Measurements from ENCODE around the gene USP3. TPM values are rescaled to one million over a fixed set of nuclear protein-coding genes. Genes with fewer than 3 reads are reported as not detected.

Gene USP3
- total and polyA plus RNA-seq, 2 of the 13 experiments (the other 11 are each of a cell fraction or from before 2014, with no cell fraction given), result 14.3 to 61.2 TPM

DNA sequence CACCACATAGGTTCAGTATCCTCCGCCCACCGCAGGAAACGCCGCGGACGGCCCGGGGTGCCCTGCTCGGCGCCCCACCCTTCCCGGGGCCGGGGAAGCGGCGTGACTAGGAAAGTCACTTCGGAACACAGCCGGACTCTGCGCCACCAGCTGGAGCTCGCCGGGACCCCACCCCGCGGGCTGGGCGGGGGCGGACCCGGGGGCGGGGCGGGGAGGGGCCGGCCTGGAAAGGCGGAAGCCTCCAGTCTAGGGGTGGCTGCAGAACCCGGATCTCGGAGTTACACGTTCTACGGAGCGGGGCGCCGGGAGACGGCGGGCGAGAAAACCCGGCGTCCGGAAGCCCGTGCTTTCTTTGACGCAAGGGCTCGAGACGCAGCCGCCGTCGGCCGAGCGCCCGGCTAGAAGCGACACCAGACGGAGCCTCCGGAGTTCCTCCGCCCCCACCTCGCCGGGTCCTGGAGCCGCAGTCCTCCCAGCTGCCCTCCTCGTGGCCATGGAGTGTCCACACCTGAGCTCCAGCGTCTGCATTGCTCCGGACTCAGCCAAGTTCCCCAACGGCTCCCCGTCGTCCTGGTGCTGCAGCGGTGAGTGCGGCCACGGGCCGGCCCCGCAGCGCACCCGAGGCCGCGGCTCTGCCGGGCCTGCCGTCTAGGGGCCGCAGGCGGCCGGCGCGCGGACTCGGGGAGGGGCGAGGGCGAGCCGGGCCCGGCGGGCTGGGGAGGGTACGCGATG, at the start of gene USP3 (continued):
- TF ChIP-seq DNMT1 (CRISPR knock-in tag; IDR thresholded peaks at IDR 0.05) (no peak; the same call in 1 of the 2 replicates), ZC3H4 (CRISPR knock-in tag; IDR thresholded peaks at IDR 0.05; ENCODE audit: borderline replicate concordance) (no peak), RXRA (CRISPR knock-in tag; IDR thresholded peaks at IDR 0.05) (peak; percentile 71), GLMP (CRISPR knock-in tag; IDR thresholded peaks at IDR 0.05; ENCODE audit: borderline replicate concordance) (no peak), ZNF710 (CRISPR knock-in tag; IDR thresholded peaks at IDR 0.05; ENCODE audit: borderline replicate concordance) (peak; percentile 47; the same call in 1 of the 2 replicates), NR1H2 (CRISPR knock-in tag; IDR thresholded peaks at IDR 0.05; ENCODE audit: borderline replicate concordance, low read depth) (no peak), ISX (CRISPR knock-in tag; conservative IDR thresholded peaks at IDR 0.05) (no peak), ZZZ3 (CRISPR knock-in tag; IDR thresholded peaks at IDR 0.05; ENCODE audit: borderline replicate concordance) (no peak), FOXJ3 (CRISPR knock-in tag; IDR thresholded peaks at IDR 0.05; ENCODE audit: borderline replicate concordance) (no peak), NCOA2 (CRISPR knock-in tag; IDR thresholded peaks at IDR 0.05) (peak; percentile 57), HDAC6 (IDR thresholded peaks at IDR 0.05; ENCODE audit: low read depth, low read length) (no peak), ZNF83 (CRISPR knock-in tag; IDR thresholded peaks at IDR 0.05; ENCODE audit: borderline replicate concordance) (peak; percentile 32; the same call in 1 of the 2 replicates), ESRRA (CRISPR knock-in tag; IDR thresholded peaks at IDR 0.05; ENCODE audit: low read depth) (peak; percentile 75), RFX5 (IDR thresholded peaks at IDR 0.05; ENCODE audit: low read depth, low read length) (peak; percentile 59), NCOR1 (IDR thresholded peaks at IDR 0.05; ENCODE audit: borderline replicate concordance, low read length) (no peak), ZSCAN12 (CRISPR knock-in tag; IDR thresholded peaks at IDR 0.05) (no peak), ZNF552 (CRISPR knock-in tag; IDR thresholded peaks at IDR 0.05; ENCODE audit: borderline replicate concordance) (peak; percentile 69; the same call in 1 of the 2 replicates), MBNL3 (CRISPR knock-in tag; conservative IDR thresholded peaks at IDR 0.05) (no peak), MXD3 (CRISPR knock-in tag; IDR thresholded peaks at IDR 0.05) (0 out of 2 replicates have a peak, but pooled peaks have one; percentile 48), SNAI1 (CRISPR knock-in tag; IDR thresholded peaks at IDR 0.05; ENCODE audit: borderline replicate concordance) (peak; percentile 85; the same call in 1 of the 2 replicates), RERE (CRISPR knock-in tag; IDR thresholded peaks at IDR 0.05; ENCODE audit: low read depth) (no peak)

Measured in HepG2 (cell line).